Sigmoid colon (tissue), 7 donors: ENCODE data around the gene ERBB3. TPM values are rescaled to one million over a fixed set of nuclear protein-coding genes. Genes with fewer than 3 reads are reported as not detected.

Experiments
- DNase-seq: peaks from one replicate; pipeline ENCODE4 v3.0.0-alpha.2; 2019
- H3K27ac ChIP-seq, 4 donors: fragments of 200-600 bp; sonication (generic); one replicate each; pipeline ENCODE4 v1.5.1; 2016 to 2019; ENCODE audit warnings: mild to moderate bottlenecking in 1 of 4
- H3K27me3 ChIP-seq, 3 donors: fragments of 200-600 bp; sonication (generic); one replicate each; pipeline ENCODE4 v1.5.1; 2019; ENCODE audit warnings: mild to moderate bottlenecking in 1 of 3
- H3K36me3 ChIP-seq, 4 donors: fragments of 200-600 bp; sonication (generic); one replicate each; pipeline ENCODE4 v1.5.1; 2016 to 2019
- H3K4me1 ChIP-seq, 4 donors: fragments of 200-600 bp; sonication (generic); one replicate each; pipeline ENCODE4 v1.5.1; 2017 to 2019
- H3K4me3 ChIP-seq, 4 donors: fragments of 200-600 bp; sonication (generic); one replicate each; pipeline ENCODE4 v1.5.1; 2017 to 2019; ENCODE audit warnings: mild to moderate bottlenecking in 2 of 4, moderate library complexity in 1 of 4
- H3K9me3 ChIP-seq, 4 donors: fragments of 200-600 bp in 3 of 4; sonication (generic) in 3 of 4; one replicate each; pipeline versions ENCODE4 v1.5.1 to v1.6.1; 2013 to 2019
- CTCF ChIP-seq, 4 experiments: fragments of 450-650 bp in 3 of 4; fragments of 200-600 bp in 1 of 4; IDR thresholded peaks; one replicate each; pipeline ENCODE4 v1.5.1; 2016 to 2019; ENCODE audit warnings: antibody characterized with exemption in 4 of 4, mild to moderate bottlenecking in 3 of 4, moderate library complexity in 2 of 4
- EP300 ChIP-seq, 4 donors: sonication (generic); formaldehyde crosslinking; IDR thresholded peaks; one replicate each; pipeline ENCODE4 v1.6.1; 2017; ENCODE audit warnings: antibody characterized with exemption in 4 of 4
- POLR2A ChIP-seq, 2 donors: fragments of 450-650 bp; IDR thresholded peaks; one replicate each; pipeline ENCODE4 v1.6.1; 2016; ENCODE audit warnings: antibody characterized with exemption in 2 of 2, mild to moderate bottlenecking in 2 of 2, moderate library complexity in 2 of 2
- POLR2AphosphoS5 ChIP-seq, 4 donors: sonication (generic); formaldehyde crosslinking; IDR thresholded peaks; one replicate each; pipeline ENCODE4 v1.6.1; 2017; ENCODE audit warnings: antibody characterized with exemption in 4 of 4
- WGBS, 2 donors: extraction: QIAGEN DNeasy Blood & Tissue Kit; methylation state at CpG; one replicate each; pipeline ENCODE4 v1.1.7; 2013; 5-methylcytosine and 5-hydroxymethylcytosine counted together
- intact Hi-C: fragments of 100-400 bp; cut with DNase I; formaldehyde crosslinking; loops from one replicate; pipeline ENCODE4 v1.15.1; 2023
- polyA plus RNA-seq, 3 donors: library from polyadenylated mRNA; stranded (reverse); fragments of 200-250 nt; gene quantifications; one replicate each; pipeline ENCODE4 v1.2.3, GENCODE V29; 2013
- total RNA-seq, 4 donors: library from RNA; depleted of rRNA; stranded (reverse); fragments of >200 nt; gene quantifications; one replicate each; pipeline ENCODE4 v1.1.0, GENCODE V29; 2016
- donor health status: healthy with polysubstance abuse.
- donor health status: Bipolar disorder and iron deficiency.
- donor health status: healthy.

Gene ERBB3
- total and polyA plus RNA-seq, 7 donors, result 10.2 to 69.8 (median 21.4) TPM

- peaks cover 64 to 100% (median 82%) of the 10 kb centered on the region in 4 donors for H3K36me3 ChIP-seq
- DNase-seq, result no peak
- WGBS, 2 donors, result 93 to 96% methylated on average over 14 of the region's 14 CpGs
Measured at GRCh38 chr12:56137853-56138571, 58.0 kb downstream of the ERBB3 start.

GRCh38 chr12:56141946-56142784, 62.2 kb downstream of the ERBB3 start:
- WGBS, 2 donors, result 90 to 92% methylated on average over 19 of the region's 19 CpGs
- intact Hi-C loops, result no loop called here
- peak overlapping the region in 1 of 4 donors; percentile 44 for H3K27ac ChIP-seq
- no peak overlapping the region for H3K4me3 ChIP-seq
- H3K27me3 ChIP-seq, result no peaks in the 10 kb centered on the region
- no peak for DNase-seq
- H3K36me3 ChIP-seq, result peaks cover 53 to 80% (median 67%) of the 10 kb centered on the region in 4 donors
- no peak for TF ChIP-seq POLR2AphosphoS5 (IDR thresholded peaks at IDR 0.05)
- TF ChIP-seq EP300 (IDR thresholded peaks at IDR 0.05), result no peak
- TF ChIP-seq CTCF (IDR thresholded peaks at IDR 0.05), result no peak
- TF ChIP-seq POLR2A (IDR thresholded peaks at IDR 0.05), result no peak
- no peaks in the 10 kb centered on the region for H3K4me1 ChIP-seq
- no peaks in the 10 kb centered on the region for H3K9me3 ChIP-seq

More at GRCh38 chr12:56137853-56138571, 58.0 kb downstream of the ERBB3 start:
- no peak overlapping the region for H3K27ac ChIP-seq
- no peaks in the 10 kb centered on the region for H3K9me3 ChIP-seq
- TF ChIP-seq POLR2A (IDR thresholded peaks at IDR 0.05), result no peak
- no peak for TF ChIP-seq POLR2AphosphoS5 (IDR thresholded peaks at IDR 0.05)
- TF ChIP-seq CTCF (IDR thresholded peaks at IDR 0.05), result no peak
- TF ChIP-seq EP300 (IDR thresholded peaks at IDR 0.05), result no peak
- no peaks in the 10 kb centered on the region for H3K27me3 ChIP-seq
- no peaks in the 10 kb centered on the region for H3K4me1 ChIP-seq
- intact Hi-C loops, result no loop called here
- no peak overlapping the region for H3K4me3 ChIP-seq

- H3K27ac ChIP-seq, result peak overlapping the region in 3 of 4 donors; percentile 37 to 44 (median 37)
- intact Hi-C loops, result no loop called here
Measured at GRCh38 chr12:56143217-56143616, 63.3 kb downstream of the ERBB3 start.

DNA sequence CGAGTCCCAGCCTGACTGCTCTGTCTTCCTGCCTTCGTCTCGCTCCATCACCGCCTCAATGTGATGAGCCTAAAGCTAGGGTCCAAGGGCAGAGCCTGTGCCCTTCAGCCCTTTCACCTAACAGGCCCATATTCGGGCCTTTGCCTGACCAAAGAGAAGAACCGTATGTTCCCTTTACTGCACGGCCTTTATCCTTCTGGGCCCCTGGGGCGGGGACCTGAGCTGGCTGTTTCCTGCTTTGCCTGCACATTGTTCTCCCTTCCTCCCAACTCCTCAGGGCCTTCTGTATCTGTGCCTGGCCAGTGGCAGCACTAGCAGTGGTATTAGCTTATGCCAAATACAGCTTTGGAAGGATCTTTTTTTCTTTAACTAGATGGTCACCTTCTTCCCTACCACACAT, 63.9 kb downstream of the ERBB3 start:
- H3K36me3 ChIP-seq, result peaks cover 36 to 63% (median 50%) of the 10 kb centered on the region in 4 donors
- peak overlapping the region; percentile 14 to 44 (median 37) for H3K27ac ChIP-seq
- H3K4me1 ChIP-seq, result no peaks in the 10 kb centered on the region
- DNase-seq, result no peak
- H3K27me3 ChIP-seq, result no peaks in the 10 kb centered on the region
- TF ChIP-seq EP300 (IDR thresholded peaks at IDR 0.05) (no peak), POLR2A (IDR thresholded peaks at IDR 0.05) (no peak), POLR2AphosphoS5 (IDR thresholded peaks at IDR 0.05) (peak in 2 of 4 donors; percentile 10 to 13), CTCF (IDR thresholded peaks at IDR 0.05) (no peak)
- no peak overlapping the region for H3K4me3 ChIP-seq
- WGBS, 2 donors, result 52 to 75% methylated on average over 8 of the region's 8 CpGs
- H3K9me3 ChIP-seq, result no peaks in the 10 kb centered on the region
- intact Hi-C loops, result no loop called here

More at GRCh38 chr12:56143217-56143616, 63.3 kb downstream of the ERBB3 start:
- Histone ChIP-seq H3K27me3 (no peaks in the 10 kb centered on the region), H3K4me3 (no peak overlapping the region), H3K36me3 (peaks cover 42 to 69% (median 57%) of the 10 kb centered on the region in 4 donors), H3K4me1 (no peaks in the 10 kb centered on the region), H3K9me3 (no peaks in the 10 kb centered on the region)
- WGBS, 2 donors, result 64 to 66% methylated on average over 4 of the region's 4 CpGs
- TF ChIP-seq EP300 (IDR thresholded peaks at IDR 0.05) (no peak), POLR2AphosphoS5 (IDR thresholded peaks at IDR 0.05) (no peak), POLR2A (IDR thresholded peaks at IDR 0.05) (no peak), CTCF (IDR thresholded peaks at IDR 0.05) (no peak)
- DNase-seq, result no peak
